Tibial artery (tissue), 4 donors: Measurements from ENCODE around the gene ARPC1A.
"Not testable (repeated sequence)": the region's sequence is repeated elsewhere in the genome, so short reads cannot be mapped to it uniquely, and the experiment has no call there.

Experiments used
- DNase-seq, 2 donors: peaks; one replicate each; pipeline ENCODE4 v3.0.0-alpha.2; 2019
- H3K27ac ChIP-seq, 2 donors: fragments of 200-600 bp; sonication (generic) in 1 of 2; 1 replicate in 1 of 2; 2 replicates in 1 of 2; pipeline ENCODE4 v1.5.1; 2018 to 2019; ENCODE audit warnings: mild to moderate bottlenecking in 1 of 2
- H3K27me3 ChIP-seq, 2 donors: fragments of 200-600 bp; sonication (generic) in 1 of 2; one replicate each; pipeline versions ENCODE4 v1.5.1 to v1.6.0; 2016 to 2019
- H3K36me3 ChIP-seq, 3 donors: fragments of 200-600 bp; sonication (generic) in 2 of 3; one replicate each; pipeline ENCODE4 v1.5.1; 2016 to 2019; ENCODE audit warnings: mild to moderate bottlenecking in 2 of 3
- H3K4me1 ChIP-seq, 4 donors: fragments of 200-600 bp; sonication (generic) in 2 of 4; 1 replicate in 3 of 4; 2 replicates in 1 of 4; pipeline ENCODE4 v1.5.1; 2016 to 2019
- H3K4me3 ChIP-seq, 2 donors: fragments of 200-600 bp; sonication (generic) in 1 of 2; 1 replicate in 1 of 2; 2 replicates in 1 of 2; pipeline ENCODE4 v1.5.1; 2018 to 2019; ENCODE audit warnings: mild to moderate bottlenecking in 2 of 2
- H3K9me3 ChIP-seq, 3 donors: fragments of 200-600 bp; sonication (generic) in 1 of 3; one replicate each; pipeline ENCODE4 v1.5.1; 2016 to 2019
- CTCF ChIP-seq, 2 experiments: fragments of 200-600 bp in 1 of 2; fragments of 450-650 bp in 1 of 2; IDR thresholded peaks; one replicate each; pipeline ENCODE4 v1.5.1; 2017 to 2019; ENCODE audit warnings: antibody characterized with exemption in 2 of 2, mild to moderate bottlenecking in 1 of 2, moderate library complexity in 1 of 2
- intact Hi-C: fragments of 100-400 bp; cut with DNase I; formaldehyde crosslinking; loops from one replicate; pipeline ENCODE4 v1.15.0; 2023; ENCODE audit warnings: low total_unique reads

ARPC1A gene

GRCh38 chr7:99379693-99380031 lies 54.0 kb downstream of the ARPC1A start:
- intact Hi-C loops: not testable (repeated sequence)

GRCh38 chr7:99380032-99380822 lies 54.5 kb downstream of the ARPC1A start:
- Histone ChIP-seq H3K27ac (peak overlapping the region; percentile 84 to 86), H3K27me3 (no peaks in the 10 kb centered on the region), H3K4me1 (peaks cover 0 to 42% (median 36%) of the 10 kb centered on the region in 4 donors), H3K9me3 (no peaks in the 10 kb centered on the region), H3K4me3 (peak overlapping the region; percentile 21 to 33), H3K36me3 (peaks cover 0 to 17% (median 14%) of the 10 kb centered on the region in 3 donors)
- TF ChIP-seq CTCF (IDR thresholded peaks at IDR 0.05): no peak
- intact Hi-C loops: no loop called here
- DNase-seq: peak in 1 of 2 donors; percentile 54

More at GRCh38 chr7:99379693-99380031, 54.0 kb downstream of the ARPC1A start:
- not testable (repeated sequence) for H3K27me3 ChIP-seq, H3K9me3 ChIP-seq, DNase-seq
- Histone ChIP-seq H3K36me3 (peaks cover 0 to 17% (median 14%) of the 10 kb centered on the region in 3 donors), H3K4me3 (peak overlapping the region; percentile 21 to 33), H3K27ac (peak overlapping the region; percentile 84 to 86), H3K4me1 (peaks cover 0 to 42% (median 36%) of the 10 kb centered on the region in 4 donors)
- TF ChIP-seq CTCF (IDR thresholded peaks at IDR 0.05): peak in 1 of 2 experiments; percentile 3

GRCh38 chr7:99380823-99381663 lies 55.3 kb downstream of the ARPC1A start:
- DNase-seq: peak in 1 of 2 donors; percentile 36
- no peaks in the 10 kb centered on the region for H3K27me3 ChIP-seq
- peaks cover 0 to 24% (median 19%) of the 10 kb centered on the region in 3 donors for H3K36me3 ChIP-seq
- H3K4me1 ChIP-seq: peaks cover 0 to 34% (median 29%) of the 10 kb centered on the region in 4 donors
- peak overlapping the region; percentile 84 to 86 for H3K27ac ChIP-seq
- no peaks in the 10 kb centered on the region for H3K9me3 ChIP-seq
- intact Hi-C loops: no loop called here
- peak overlapping the region in 1 of 2 donors; percentile 33 for H3K4me3 ChIP-seq
- TF ChIP-seq CTCF (IDR thresholded peaks at IDR 0.05): no peak

GRCh38 chr7:99381664-99382075 lies 56.0 kb downstream of the ARPC1A start:
- TF ChIP-seq CTCF (IDR thresholded peaks at IDR 0.05): no peak
- Histone ChIP-seq H3K4me3 (no peak overlapping the region), H3K27me3 (no peaks in the 10 kb centered on the region), H3K27ac (no peak overlapping the region), H3K4me1 (peaks cover 0 to 33% (median 28%) of the 10 kb centered on the region in 4 donors), H3K36me3 (peaks cover 3 to 31% (median 25%) of the 10 kb centered on the region in 3 donors), H3K9me3 (no peaks in the 10 kb centered on the region)
- intact Hi-C loops: no loop called here
- no peak for DNase-seq

- Histone ChIP-seq H3K9me3 (no peaks in the 10 kb centered on the region), H3K27me3 (no peaks in the 10 kb centered on the region), H3K36me3 (peaks cover 18 to 38% (median 26%) of the 10 kb centered on the region in 3 donors), H3K4me3 (no peak overlapping the region), H3K4me1 (peaks cover 0 to 33% (median 28%) of the 10 kb centered on the region in 4 donors), H3K27ac (no peak overlapping the region)
- no peak for TF ChIP-seq CTCF (IDR thresholded peaks at IDR 0.05)
- no peak for DNase-seq
- intact Hi-C loops: no loop called here
Measured at GRCh38 chr7:99383203-99383602, 57.5 kb downstream of the ARPC1A start.
